Measurements from ENCODE around the gene TAAR9.

The TAAR9 gene

GRCh38 chr6:132505158-132505557, 32.9 kb upstream of the TAAR9 start:
- no peaks in the 10 kb centered on the region for H3K27me3 ChIP-seq (ENCODE audit: control insufficient read depth, low read length)
- H3K4me2 ChIP-seq (ENCODE audit: low read length), result peak overlapping the region; percentile 56
- peaks cover 97% of the 10 kb centered on the region for H3K36me3 ChIP-seq (ENCODE audit: control insufficient read depth, low read length)
- H3K4me3 ChIP-seq (ENCODE audit: low read length), result peak overlapping the region; percentile 54
- TF ChIP-seq EZH2phosphoT487 (IDR thresholded peaks at IDR 0.05; ENCODE audit: borderline replicate concordance, low read length) (no peak), CTCF (IDR thresholded peaks at IDR 0.05; ENCODE audit: low read depth, low read length, poor library complexity, severe bottlenecking) (no peak)
- H4K20me1 ChIP-seq (ENCODE audit: control insufficient read depth, insufficient read depth, low read depth, low read length), result no peaks in the 10 kb centered on the region
- H3K9me2 ChIP-seq (replicated peaks; ENCODE audit: control insufficient read depth, low read length), result no peaks in the 10 kb centered on the region
- H3K79me2 ChIP-seq (ENCODE audit: control insufficient read depth, low read length), result peaks cover 100% of the 10 kb centered on the region
- peaks cover 98% of the 10 kb centered on the region for H3K4me1 ChIP-seq (ENCODE audit: control insufficient read depth, low read length)
- H3K9me3 ChIP-seq (ENCODE audit: control insufficient read depth, insufficient read depth, low read length), result no peaks in the 10 kb centered on the region
- peak overlapping the region; percentile 72 for H3K27ac ChIP-seq (ENCODE audit: low read depth, low read length)
- peaks cover 57% of the 10 kb centered on the region for H3F3A ChIP-seq (ENCODE audit: control insufficient read depth, insufficient read depth)

DNA sequence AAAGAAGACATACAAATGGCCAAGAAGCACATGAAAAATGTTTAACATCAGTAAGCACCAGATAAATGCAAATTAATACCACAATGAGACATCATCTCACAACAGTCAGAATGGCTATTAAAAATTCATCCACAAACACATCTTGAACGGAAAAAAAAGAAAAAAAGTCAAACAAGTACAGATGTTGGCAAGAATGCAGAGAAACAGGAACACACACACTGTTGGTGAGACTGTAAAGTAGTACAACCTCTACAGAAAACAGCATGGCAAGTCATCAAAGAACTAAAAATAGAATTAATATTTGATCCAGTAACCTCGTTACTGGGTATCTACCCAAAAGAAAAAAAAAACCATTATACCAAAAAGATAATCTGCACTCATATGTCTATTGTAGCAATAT, 31.6 kb upstream of the TAAR9 start:
- H3K4me2 ChIP-seq (ENCODE audit: low read length), result peak overlapping the region; percentile 56
- H3K9me3 ChIP-seq (ENCODE audit: control insufficient read depth, insufficient read depth, low read length), result no peaks in the 10 kb centered on the region
- H3K27ac ChIP-seq (ENCODE audit: low read depth, low read length), result peak overlapping the region; percentile 72
- no peak for TF ChIP-seq CTCF (IDR thresholded peaks at IDR 0.05; ENCODE audit: low read depth, low read length, poor library complexity, severe bottlenecking)
- no peak for TF ChIP-seq EZH2phosphoT487 (IDR thresholded peaks at IDR 0.05; ENCODE audit: borderline replicate concordance, low read length)
- H4K20me1 ChIP-seq (ENCODE audit: control insufficient read depth, insufficient read depth, low read depth, low read length), result no peaks in the 10 kb centered on the region
- H3F3A ChIP-seq (ENCODE audit: control insufficient read depth, insufficient read depth), result peaks cover 46% of the 10 kb centered on the region
- no peaks in the 10 kb centered on the region for H3K27me3 ChIP-seq (ENCODE audit: control insufficient read depth, low read length)
- H3K36me3 ChIP-seq (ENCODE audit: control insufficient read depth, low read length), result peaks cover 95% of the 10 kb centered on the region
- H3K4me1 ChIP-seq (ENCODE audit: control insufficient read depth, low read length), result peaks cover 96% of the 10 kb centered on the region
- H3K79me2 ChIP-seq (ENCODE audit: control insufficient read depth, low read length), result peaks cover 100% of the 10 kb centered on the region
- no peaks in the 10 kb centered on the region for H3K9me2 ChIP-seq (replicated peaks; ENCODE audit: control insufficient read depth, low read length)
- peak overlapping the region; percentile 54 for H3K4me3 ChIP-seq (ENCODE audit: low read length)

DNA sequence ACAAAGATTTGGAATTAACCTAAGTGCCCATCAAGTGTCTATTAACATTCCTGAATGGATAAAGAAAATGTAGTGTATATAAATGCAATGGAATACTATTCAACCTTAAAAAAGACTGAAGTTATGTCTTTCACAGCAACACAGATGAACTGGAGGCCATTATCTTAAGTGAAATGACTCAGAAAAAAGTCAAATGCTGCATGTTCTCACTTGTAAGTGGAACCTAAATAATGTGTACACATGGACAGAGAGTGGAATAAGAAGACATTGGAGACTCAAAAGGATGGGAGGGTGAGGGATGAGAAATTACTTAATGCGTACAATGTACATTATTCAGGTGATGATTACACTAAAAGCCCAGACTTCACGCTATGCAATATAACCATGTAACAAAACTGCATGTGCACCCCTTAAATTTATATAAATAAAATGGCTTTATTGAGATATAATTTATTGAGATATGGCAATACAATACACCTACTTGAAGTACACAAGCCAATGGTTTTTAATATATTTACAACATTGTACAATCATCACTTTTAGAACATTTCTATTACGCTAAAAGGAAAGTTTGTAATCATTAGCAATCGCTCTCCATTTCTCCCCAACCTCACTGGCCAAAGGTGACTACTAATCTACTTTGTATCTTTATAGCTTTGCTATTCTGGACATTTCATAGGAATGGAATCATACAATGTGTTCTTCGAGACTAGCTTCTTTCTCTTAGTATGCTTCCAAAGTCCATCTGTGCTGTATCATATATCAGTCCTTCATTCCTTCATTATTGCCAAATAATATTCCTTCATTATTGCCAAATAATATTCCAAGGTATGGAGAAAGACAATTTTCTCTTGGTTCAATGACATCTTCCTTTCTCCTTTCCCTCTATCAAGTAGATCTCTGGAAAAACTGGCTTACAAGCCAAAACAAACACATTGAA, 30.9 kb upstream of the TAAR9 start:
- peak overlapping the region; percentile 56 for H3K4me2 ChIP-seq (ENCODE audit: low read length)
- H4K20me1 ChIP-seq (ENCODE audit: control insufficient read depth, insufficient read depth, low read depth, low read length), result no peaks in the 10 kb centered on the region
- peaks cover 95% of the 10 kb centered on the region for H3K36me3 ChIP-seq (ENCODE audit: control insufficient read depth, low read length)
- no peaks in the 10 kb centered on the region for H3K9me3 ChIP-seq (ENCODE audit: control insufficient read depth, insufficient read depth, low read length)
- H3K79me2 ChIP-seq (ENCODE audit: control insufficient read depth, low read length), result peaks cover 100% of the 10 kb centered on the region
- peak overlapping the region; percentile 72 for H3K27ac ChIP-seq (ENCODE audit: low read depth, low read length)
- peaks cover 43% of the 10 kb centered on the region for H3F3A ChIP-seq (ENCODE audit: control insufficient read depth, insufficient read depth)
- no peaks in the 10 kb centered on the region for H3K27me3 ChIP-seq (ENCODE audit: control insufficient read depth, low read length)
- TF ChIP-seq CTCF (IDR thresholded peaks at IDR 0.05; ENCODE audit: low read depth, low read length, poor library complexity, severe bottlenecking), result no peak
- no peak for TF ChIP-seq EZH2phosphoT487 (IDR thresholded peaks at IDR 0.05; ENCODE audit: borderline replicate concordance, low read length)
- H3K4me1 ChIP-seq (ENCODE audit: control insufficient read depth, low read length), result peaks cover 89% of the 10 kb centered on the region
- no peaks in the 10 kb centered on the region for H3K9me2 ChIP-seq (replicated peaks; ENCODE audit: control insufficient read depth, low read length)
- peak overlapping the region; percentile 54 for H3K4me3 ChIP-seq (ENCODE audit: low read length)
